HepG2 (cell line): Measurements from ENCODE around the gene KANK4. TPM values are rescaled to one million over a fixed set of nuclear protein-coding genes. Genes with fewer than 3 reads are reported as not detected.

Experiments used
- ATAC-seq: fragments of 200-7000 bp; cut with Tn5 transposase; 3 replicates; pipeline ENCODE4 v1.9.1; 2020; ENCODE audit warnings: mild to moderate bottlenecking, moderate library complexity
- BruUV-seq: library from RNA; stranded (reverse); fragments of 400-500 nt; replicated peaks from 2 replicates; lab custom pipeline; 2021; lab: Mats Ljungman, UMichigan
- CTCF ChIA-PET: fragments of 300-600 bp; formaldehyde crosslinking; extraction: SDS; loops from one replicate; lab custom pipeline; 2021; ENCODE audit warnings: low total read pairs, inconsistent platforms, low intra/inter-chr PET ratio; lab: Yijun Ruan, JAX
- POLR2A ChIA-PET: fragments of 350-600 bp; sonication (Branson Sonifier 250); formaldehyde crosslinking; loops from one replicate; lab custom pipeline; 2020; ENCODE audit warnings: antibody characterized with exemption, inconsistent platforms; lab: Yijun Ruan, JAX
- DNase-seq: peaks from one replicate; pipeline ENCODE4 v3.0.0-alpha.2; 2015; ENCODE audit warnings: low spot score
- FAIRE-seq: peaks from 3 replicates; lab custom pipeline; 2011; peaks lifted over from hg19 to GRCh38; lab: Jason Lieb, UNC
- H2AFZ ChIP-seq: one replicate; pipeline ENCODE4 v1.6.1; 2011; ENCODE audit warnings: low read length, inconsistent platforms
- H3K27ac ChIP-seq: fragments of 300-600 bp; 3 replicates; pipeline ENCODE4 v1.8.0; 2011; ENCODE audit warnings: mixed run types, mild to moderate bottlenecking, mixed read lengths, low read length, inconsistent platforms; ENCODE audit not compliant: insufficient read depth; ENCODE audit errors: extremely low read length
- H3K27me3 ChIP-seq, 2 experiments: fragments of 200-600 bp in 1 of 2; 2 replicates in 1 of 2; 3 replicates in 1 of 2; pipeline versions ENCODE4 v1.6.0 to v1.8.0; 2011; ENCODE audit warnings: low read length in 2 of 2, mild to moderate bottlenecking in 2 of 2, moderate library complexity in 2 of 2, inconsistent platforms in 1 of 2; ENCODE audit not compliant: insufficient read depth in 2 of 2, control insufficient read depth in 1 of 2
- H3K36me3 ChIP-seq, 2 experiments: fragments of 200-600 bp in 1 of 2; replicated peaks in 1 of 2; 2 replicates in 1 of 2; 3 replicates in 1 of 2; pipeline versions ENCODE4 v1.5.1 to v1.8.0; 2011; ENCODE audit warnings: low read length in 2 of 2, inconsistent platforms in 1 of 2; ENCODE audit not compliant: insufficient read depth in 2 of 2, control insufficient read depth in 1 of 2
- H3K4me1 ChIP-seq: 2 replicates; pipeline ENCODE4 v1.5.1; 2012; ENCODE audit warnings: low read length, inconsistent platforms; ENCODE audit not compliant: insufficient read depth
- H3K4me2 ChIP-seq: 2 replicates; pipeline ENCODE4 v1.6.0; 2011; ENCODE audit warnings: low read depth, low read length, inconsistent platforms
- H3K4me3 ChIP-seq, 3 experiments: fragments of 200-600 bp in 1 of 3; sonication (generic), shearing (Covaris generic) in 1 of 3; replicated peaks in 1 of 3; 2 replicates each; pipeline ENCODE4 v1.5.1; 2011 to 2016; ENCODE audit warnings: low read length in 3 of 3, inconsistent platforms in 2 of 3, low read depth in 2 of 3, mild to moderate bottlenecking in 2 of 3, control low read depth in 1 of 3, mixed read lengths in 1 of 3; ENCODE audit not compliant: insufficient read depth in 1 of 3
- H3K79me2 ChIP-seq: one replicate; pipeline ENCODE4 v1.6.1; 2011; ENCODE audit warnings: low read length, inconsistent platforms; ENCODE audit not compliant: insufficient read depth
- H3K9ac ChIP-seq: 2 replicates; pipeline ENCODE4 v1.6.0; 2011; ENCODE audit warnings: mild to moderate bottlenecking, low read depth, low read length, inconsistent platforms; ENCODE audit not compliant: insufficient read depth
- H3K9me3 ChIP-seq: 2 replicates; pipeline ENCODE4 v1.5.1; 2012; ENCODE audit warnings: mild to moderate bottlenecking, low read length
- H4K20me1 ChIP-seq: 2 replicates; pipeline ENCODE4 v1.6.0; 2011; ENCODE audit warnings: inconsistent platforms, mild to moderate bottlenecking, low read length, moderate library complexity; ENCODE audit not compliant: insufficient read depth
- MAFF ChIP-seq: IDR thresholded peaks from 2 replicates; pipeline ENCODE4 v1.6.1; 2011; ENCODE audit warnings: low read depth, low read length, improper control_type of control experiment
- MAFK ChIP-seq, 2 experiments: IDR thresholded peaks in 1 of 2; conservative IDR thresholded peaks in 1 of 2; 2 replicates each; pipeline ENCODE4 v1.6.1; 2011; ENCODE audit warnings: improper control_type of control experiment in 2 of 2, low read length in 2 of 2
- ONECUT2 ChIP-seq: sonication (generic); formaldehyde crosslinking; IDR thresholded peaks from 2 replicates; pipeline ENCODE4 v1.4.0; 2020; ENCODE audit warnings: missing genetic modification reagents
- POGZ ChIP-seq: sonication (generic); formaldehyde crosslinking; IDR thresholded peaks from 2 replicates; pipeline ENCODE4 v1.4.0; 2020; ENCODE audit warnings: mild to moderate bottlenecking, missing genetic modification reagents
- ZNF292 ChIP-seq: sonication (generic); formaldehyde crosslinking; IDR thresholded peaks from 2 replicates; pipeline ENCODE4 v1.8.1; 2022; ENCODE audit warnings: mild to moderate bottlenecking, low read depth, missing genetic modification reagents, borderline replicate concordance
- WGBS: methylation state at CpG from one replicate; pipeline ENCODE4 v1.1.6; 2017; ENCODE audit warnings: low lambda C conversion rate; 5-methylcytosine and 5-hydroxymethylcytosine counted together
- in situ Hi-C: cut with HindIII; loops from 2 replicates; pipeline ENCODE4 v1.10.0; 2017; ENCODE audit warnings: low pct_unique_long_range_greater_than_20kb; ENCODE audit not compliant: extremely low pct_ligation_motif_present
- intact Hi-C: fragments of 100-400 bp; cut with micrococcal nuclease; formaldehyde crosslinking; loops from one replicate; pipeline ENCODE4 v1.10.0; 2022; ENCODE audit not compliant: unreplicated experiment
- polyA plus RNA-seq, 8 experiments: library from polyadenylated mRNA; depleted of rRNA in 3 of 8; stranded (reverse) in 7 of 8; unstranded in 1 of 8; fragments of >200 nt; fragmentation: Illumina TruSeq in 4 of 8; extraction: Trizol in 4 of 8; gene quantifications; 2 replicates each; pipeline versions ENCODE4 v1.2.1 to v1.2.3, GENCODE V29; 2011 to 2016; ENCODE audit warnings: low read depth in 4 of 8, missing spikeins in 1 of 8, mixed read lengths in 1 of 8; ENCODE audit not compliant: insufficient read depth in 1 of 8
- total RNA-seq, 5 experiments: library from RNA; depleted of rRNA; stranded (reverse); fragments of >200 nt; fragmentation: Illumina TruSeq; extraction: Trizol; gene quantifications; 2 replicates each; pipeline ENCODE4 v1.2.3, GENCODE V29; 2016; ENCODE audit warnings: low read depth in 1 of 5

KANK4 gene
- total and polyA plus RNA-seq, 2 of the 13 experiments (the other 11 are each of a cell fraction or from before 2014, with no cell fraction given) = 16.1 to 25.7 TPM

DNA sequence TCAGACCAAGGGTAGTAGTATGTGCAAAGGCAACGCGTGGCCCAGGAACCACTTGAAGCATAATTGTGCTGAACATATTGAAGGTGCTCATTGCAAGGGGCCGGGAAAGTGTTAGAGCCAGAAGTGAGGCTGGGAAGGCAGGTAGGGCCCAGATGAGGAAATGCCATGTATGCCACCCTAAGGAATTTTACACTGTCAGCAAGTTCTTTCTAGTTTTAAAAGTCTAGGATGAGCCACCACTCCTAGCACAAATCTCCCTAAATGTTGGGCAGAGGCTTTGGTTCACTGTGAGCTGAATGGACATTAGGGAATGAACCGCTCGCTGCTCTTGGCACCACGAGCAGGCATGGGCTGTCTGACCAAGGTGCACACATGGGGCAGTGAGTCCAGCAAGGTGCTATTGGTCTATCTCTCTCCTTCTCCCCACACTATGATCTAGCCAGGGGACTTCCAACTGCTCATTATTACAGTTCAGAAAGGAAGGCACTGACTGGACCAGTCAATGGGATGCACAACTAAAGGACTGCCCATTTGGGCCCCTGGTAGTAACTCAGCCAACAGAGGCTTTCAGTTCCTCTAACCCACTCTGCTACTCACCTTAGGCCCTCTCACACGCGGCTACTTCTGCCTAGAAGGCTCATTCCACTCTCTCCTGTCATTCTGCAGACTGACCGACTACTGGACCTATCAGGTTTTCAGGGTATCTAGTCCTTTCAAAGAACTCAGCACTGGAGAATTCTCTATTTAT, 2.0 kb downstream of the KANK4 start:
- Histone ChIP-seq H3K27ac (peak overlapping the region; percentile 62), H2AFZ (no peak overlapping the region), H3K9me3 (no peaks in the 10 kb centered on the region), H3K9ac (peak overlapping the region; percentile 70; the same call in 1 of the 2 replicates), H4K20me1 (no peaks in the 10 kb centered on the region), H3K4me2 (peak overlapping the region; percentile 93), H3K4me3 (peak overlapping the region; percentile 90 to 96 (median 93); a peak in 5 of 6 replicates), H3K79me2 (peaks cover 57% of the 10 kb centered on the region), H3K36me3 (no peaks in the 10 kb centered on the region; a peak in 3 of 5 replicates), H3K27me3 (no peaks in the 10 kb centered on the region), H3K4me1 (peaks cover 72% of the 10 kb centered on the region)
- intact Hi-C loops = no loop called here
- POLR2A ChIA-PET = interaction anchor here (0.9 to 2.2 kb wide), 4 partner anchors 10 to 181 kb away, joined by 3 to 12 read pairs (median 4); no protein-coding TSS in a partner anchor
- ATAC-seq (peak; percentile 11), DNase-seq (no peak), FAIRE-seq (no peak)
- in situ Hi-C loops = no loop called here
- CTCF ChIA-PET = no interaction called here
- BruUV-seq = no TSS peak
- WGBS = 63% methylated on average over 8 of the region's 9 CpGs
- TF ChIP-seq MAFK (conservative IDR thresholded peaks at IDR 0.05 in 1 of 2, IDR thresholded peaks at IDR 0.05 in 1 of 2; ENCODE audit: low read length in 2 of 2) = peak; percentile 58 to 79
- TF ChIP-seq MAFF = peak; percentile 67
- no peak for TF ChIP-seq ONECUT2 (CRISPR knock-in tag)
- peak; percentile 52; the same call in 1 of the 2 replicates for TF ChIP-seq ZNF292 (CRISPR knock-in tag)

GRCh38 chr1:62316135-62316534, 3.1 kb downstream of the KANK4 start:
- H3K4me2 ChIP-seq = peak overlapping the region; percentile 93; the same call in 1 of the 2 replicates
- H3K79me2 ChIP-seq = peaks cover 66% of the 10 kb centered on the region
- no TSS peak for BruUV-seq
- 84% methylated on average over 3 of the region's 3 CpGs for WGBS
- ATAC-seq (no peak), DNase-seq (no peak)
- no peaks in the 10 kb centered on the region for H3K9me3 ChIP-seq
- intact Hi-C loops (no loop called here), in situ Hi-C loops (no loop called here)
- H3K27me3 ChIP-seq = no peaks in the 10 kb centered on the region
- H3K27ac ChIP-seq = no peak overlapping the region
- CTCF ChIA-PET = no interaction called here
- H3K9ac ChIP-seq = no peak overlapping the region
- no peaks in the 10 kb centered on the region; a peak in 3 of 5 replicates for H3K36me3 ChIP-seq
- no peaks in the 10 kb centered on the region for H4K20me1 ChIP-seq
- no peak overlapping the region for H2AFZ ChIP-seq
- H3K4me3 ChIP-seq = no peak overlapping the region
- no peak for TF ChIP-seq POGZ (CRISPR knock-in tag)
- TF ChIP-seq, all 625 proteins: peak for 0
- POLR2A ChIA-PET = interaction anchor here (0.9 to 1.5 kb wide), 3 partner anchors 11 to 180 kb away, joined by 3 to 5 read pairs (median 3); no protein-coding TSS in a partner anchor
- peaks cover 62% of the 10 kb centered on the region for H3K4me1 ChIP-seq
- no peak for FAIRE-seq
